ENCODE data around the gene LMO7.

DNA sequence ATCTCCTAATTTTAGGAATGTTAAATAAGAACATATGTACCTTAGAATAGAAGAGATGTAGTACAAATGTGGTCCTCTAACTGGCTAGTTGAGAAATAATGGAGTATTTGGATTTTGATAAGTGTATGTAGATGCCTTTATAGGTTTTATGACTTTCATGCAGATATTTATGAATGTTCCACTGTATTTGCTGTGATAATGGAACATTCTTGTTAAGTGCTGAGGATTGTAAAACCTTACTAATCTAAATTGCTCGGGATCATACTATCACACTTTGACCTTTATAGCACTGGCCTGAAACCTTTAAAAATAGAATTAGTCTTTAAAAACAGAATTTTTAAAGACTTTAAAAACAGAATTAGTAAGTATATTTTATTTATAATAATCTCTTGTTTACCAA, 135.1 kb downstream of the LMO7 start:
- TF ChIP-seq, protein P1, sequence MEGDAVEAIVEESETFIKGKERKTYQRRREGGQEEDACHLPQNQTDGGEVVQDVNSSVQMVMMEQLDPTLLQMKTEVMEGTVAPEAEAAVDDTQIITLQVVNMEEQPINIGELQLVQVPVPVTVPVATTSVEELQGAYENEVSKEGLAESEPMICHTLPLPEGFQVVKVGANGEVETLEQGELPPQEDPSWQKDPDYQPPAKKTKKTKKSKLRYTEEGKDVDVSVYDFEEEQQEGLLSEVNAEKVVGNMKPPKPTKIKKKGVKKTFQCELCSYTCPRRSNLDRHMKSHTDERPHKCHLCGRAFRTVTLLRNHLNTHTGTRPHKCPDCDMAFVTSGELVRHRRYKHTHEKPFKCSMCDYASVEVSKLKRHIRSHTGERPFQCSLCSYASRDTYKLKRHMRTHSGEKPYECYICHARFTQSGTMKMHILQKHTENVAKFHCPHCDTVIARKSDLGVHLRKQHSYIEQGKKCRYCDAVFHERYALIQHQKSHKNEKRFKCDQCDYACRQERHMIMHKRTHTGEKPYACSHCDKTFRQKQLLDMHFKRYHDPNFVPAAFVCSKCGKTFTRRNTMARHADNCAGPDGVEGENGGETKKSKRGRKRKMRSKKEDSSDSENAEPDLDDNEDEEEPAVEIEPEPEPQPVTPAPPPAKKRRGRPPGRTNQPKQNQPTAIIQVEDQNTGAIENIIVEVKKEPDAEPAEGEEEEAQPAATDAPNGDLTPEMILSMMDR (IDR thresholded peaks at IDR 0.05): no peak
- TF ChIP-seq EZH2phosphoT487 (IDR thresholded peaks at IDR 0.05): no peak
